HG03025 (cell line): ENCODE data around the gene SPATA31D4.
"Not testable (repeated sequence)": the region's sequence is repeated elsewhere in the genome, so short reads cannot be mapped to it uniquely, and the experiment has no call there.

Source experiments
- ATAC-seq: cut with Tn5 transposase; IDR thresholded peaks from one replicate; pipeline ENCODE4 v1.9.1; 2021; ENCODE audit warnings: mild to moderate bottlenecking, moderate library complexity; ENCODE audit not compliant: unreplicated experiment, low FRiP score

The SPATA31D4 gene

DNA sequence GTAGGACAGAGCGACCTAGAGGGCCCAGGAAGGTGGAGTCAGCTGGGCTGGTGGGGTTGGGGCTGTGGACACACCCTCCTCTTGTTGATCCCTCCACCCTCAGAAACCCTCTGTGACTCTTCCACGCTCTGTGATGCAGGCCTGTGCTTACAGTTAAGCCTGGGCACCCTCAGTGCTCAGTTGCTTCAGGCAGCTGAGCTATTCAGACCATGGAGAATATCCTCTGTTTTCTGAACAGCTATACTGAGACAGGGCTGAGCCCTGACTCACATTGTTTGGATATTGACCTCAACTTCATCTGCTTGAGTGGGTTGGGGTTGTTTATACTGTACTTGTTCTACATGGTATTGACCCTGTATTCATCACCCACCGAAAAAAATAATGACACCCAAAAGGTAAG is at the start of gene SPATA31D4:
TSS of gene SPATA31D4 (plus strand) at position 124 of the 400 bp plus-strand sequence. CDS start at position 210, 86 bp downstream.
- ATAC-seq = not testable (repeated sequence)

DNA sequence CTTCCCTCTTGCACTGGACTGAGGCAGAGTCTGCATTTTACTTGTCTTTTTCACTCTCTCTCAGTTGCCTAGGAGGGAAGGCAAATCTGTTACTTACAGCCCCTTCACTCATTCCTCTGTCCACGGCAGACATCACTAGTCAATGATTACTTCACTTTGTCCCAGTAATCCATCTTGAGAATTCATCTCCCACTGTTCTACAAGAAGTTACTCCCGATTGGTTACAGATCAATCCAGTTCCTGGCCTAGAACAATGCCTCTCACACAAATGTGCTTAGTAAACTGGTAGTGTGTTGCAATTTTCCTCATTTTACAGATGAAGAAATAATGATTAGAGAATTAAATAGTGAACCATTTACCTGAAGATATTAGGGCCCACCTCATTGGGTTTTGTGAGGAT is 49.7 kb upstream of the SPATA31D4 start:
- no peak for ATAC-seq

DNA sequence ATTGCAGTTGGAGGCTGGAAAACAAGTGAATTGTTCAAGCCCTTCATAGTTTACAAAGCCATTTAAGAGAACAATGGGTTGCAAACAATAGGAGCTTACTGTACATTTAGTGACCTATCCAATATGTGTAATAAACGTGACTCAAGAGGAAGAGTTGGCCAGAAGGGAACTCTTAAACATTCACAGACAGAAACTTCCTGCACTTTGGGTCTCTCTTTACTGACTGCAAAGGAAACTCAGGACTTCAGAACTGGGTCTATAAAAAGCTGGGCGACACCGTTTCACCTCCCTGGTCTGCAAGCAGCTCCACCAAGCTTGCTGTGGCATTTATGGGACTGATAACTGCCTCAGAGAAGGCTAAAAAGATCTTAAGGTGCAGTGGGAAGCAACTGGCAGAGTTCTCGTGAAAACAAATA is 48.7 kb upstream of the SPATA31D4 start:
- ATAC-seq = no peak

DNA sequence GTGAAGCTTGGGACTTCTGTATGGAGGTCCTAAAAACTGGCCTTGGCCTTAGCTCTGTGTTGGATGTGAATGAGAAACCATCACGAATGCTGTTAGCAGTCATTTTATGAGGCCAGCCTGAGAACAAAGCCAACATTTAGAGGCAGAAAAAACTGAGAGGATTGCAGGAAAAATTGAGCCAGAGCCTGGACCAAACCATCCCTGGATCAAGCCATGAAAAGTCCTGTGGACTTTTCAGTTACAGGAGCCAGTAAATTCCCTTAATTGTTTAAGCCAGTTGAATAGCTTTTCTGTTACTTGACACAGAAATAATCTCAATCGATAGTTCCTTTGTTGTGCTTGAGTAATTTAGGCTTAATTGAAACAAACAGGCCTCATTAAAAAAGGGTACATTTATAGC is 42.6 kb upstream of the SPATA31D4 start:
- ATAC-seq = no peak

DNA sequence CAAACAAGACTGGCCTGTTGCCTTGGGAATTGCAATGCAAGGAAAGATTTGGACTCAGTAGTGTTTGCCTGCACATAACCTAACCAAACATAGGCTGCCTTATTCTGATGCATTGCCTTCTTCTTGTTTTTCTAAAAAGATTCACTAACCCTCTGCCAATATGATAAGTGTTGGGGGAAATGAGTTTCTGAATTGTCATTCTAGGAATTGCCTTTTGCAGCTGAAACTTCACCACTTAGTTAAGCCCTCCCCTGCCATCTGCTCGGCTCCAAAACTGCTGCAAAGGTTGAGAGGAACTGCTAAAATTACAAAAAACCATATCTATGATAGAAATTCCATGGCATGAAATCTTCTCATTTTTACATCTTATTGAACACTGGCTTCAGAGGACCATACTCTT is 41.6 kb upstream of the SPATA31D4 start:
- no peak for ATAC-seq

DNA sequence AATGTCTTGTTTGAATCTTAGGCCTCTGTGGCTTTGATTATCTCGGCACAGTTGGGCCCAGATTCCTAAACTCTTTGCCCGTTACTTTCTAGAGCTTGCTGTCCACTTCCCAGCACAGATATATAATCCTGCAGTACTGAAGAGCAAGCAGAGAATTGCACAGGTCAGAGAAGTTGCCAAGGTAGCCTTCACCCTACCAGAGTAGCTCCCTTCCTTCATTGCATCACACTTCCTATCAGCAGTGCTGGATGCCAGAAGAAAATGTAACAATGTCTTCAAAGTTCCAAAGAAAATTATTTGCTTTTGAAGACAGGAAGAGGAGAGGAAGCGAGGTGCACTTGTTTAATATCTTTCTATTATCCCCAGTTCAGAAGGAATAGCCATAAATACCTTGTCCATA is 38.1 kb upstream of the SPATA31D4 start:
- no peak for ATAC-seq

DNA sequence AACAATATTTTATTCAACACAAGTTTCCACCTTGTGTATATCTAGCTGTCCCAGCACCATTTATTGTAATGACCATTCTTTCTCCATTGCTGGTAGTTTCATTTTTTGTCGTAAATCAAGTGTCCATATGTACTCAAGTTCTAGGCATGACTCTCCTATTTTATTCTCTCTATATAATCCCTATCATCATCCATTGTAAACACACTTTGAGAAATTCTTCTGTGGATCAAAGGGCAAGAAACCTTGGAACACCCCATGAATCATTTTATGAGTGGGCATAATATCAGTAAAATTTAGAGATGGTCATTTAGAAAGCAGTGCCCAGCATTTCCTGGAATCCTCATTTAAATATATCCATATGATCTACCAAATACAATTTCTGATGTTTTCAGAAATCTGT is 35.8 kb upstream of the SPATA31D4 start:
- no peak for ATAC-seq

DNA sequence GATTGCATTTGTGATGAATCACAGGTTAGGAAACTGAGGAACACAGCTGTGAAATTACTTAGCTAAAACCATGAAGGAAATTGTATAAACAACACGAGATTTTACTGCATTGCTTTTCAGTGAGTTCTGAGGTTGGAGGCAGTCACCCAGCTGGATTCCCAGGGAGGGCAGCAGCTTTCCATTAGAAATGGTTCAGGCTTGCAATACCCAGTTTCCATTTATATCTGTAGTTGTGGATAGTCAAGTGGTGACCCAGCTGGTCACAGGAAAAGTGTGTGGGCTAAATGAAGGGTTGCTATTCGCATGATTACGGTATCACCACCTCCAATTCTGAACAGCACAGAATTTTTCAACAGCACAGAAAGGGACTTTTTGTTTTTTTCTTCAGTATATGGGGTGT is 34.3 kb upstream of the SPATA31D4 start:
- no peak for ATAC-seq

DNA sequence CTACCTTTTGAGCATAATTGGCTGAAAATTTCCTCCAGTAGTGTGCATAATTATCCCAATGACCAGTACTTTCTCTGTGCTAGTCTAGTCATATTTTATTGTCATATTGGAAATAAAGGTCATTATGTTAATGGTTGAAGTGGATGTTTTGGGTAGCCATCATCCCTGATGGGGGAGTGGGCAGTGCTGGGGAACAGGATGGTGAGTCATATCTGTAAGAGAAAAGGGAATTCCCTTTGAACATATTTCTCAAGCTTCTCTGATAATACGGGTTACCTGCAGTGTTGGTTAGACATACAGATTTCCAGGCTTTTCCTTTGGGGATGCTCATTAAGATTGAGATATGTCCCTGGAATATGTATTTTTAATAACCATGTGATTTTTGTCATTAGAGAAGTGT is 33.3 kb upstream of the SPATA31D4 start:
- ATAC-seq = no peak

DNA sequence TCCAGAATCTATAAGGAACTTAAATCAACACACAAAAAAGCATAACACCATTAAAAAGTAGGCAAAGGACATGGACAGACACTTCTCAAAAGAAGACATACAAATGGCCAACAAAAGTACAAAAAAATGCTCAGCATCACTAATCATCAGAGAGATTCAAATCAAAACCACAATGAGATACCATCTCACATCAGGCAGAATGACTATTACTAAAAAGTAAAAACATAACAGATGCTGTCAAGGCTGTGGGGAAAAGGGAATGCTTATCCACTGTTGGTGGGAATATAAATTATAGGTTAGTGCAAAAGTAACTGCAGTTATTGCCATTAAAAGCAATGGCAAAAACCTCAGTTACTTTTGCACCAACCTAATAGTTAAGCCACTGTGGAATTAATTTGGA is 32.2 kb upstream of the SPATA31D4 start:
- no peak for ATAC-seq

DNA sequence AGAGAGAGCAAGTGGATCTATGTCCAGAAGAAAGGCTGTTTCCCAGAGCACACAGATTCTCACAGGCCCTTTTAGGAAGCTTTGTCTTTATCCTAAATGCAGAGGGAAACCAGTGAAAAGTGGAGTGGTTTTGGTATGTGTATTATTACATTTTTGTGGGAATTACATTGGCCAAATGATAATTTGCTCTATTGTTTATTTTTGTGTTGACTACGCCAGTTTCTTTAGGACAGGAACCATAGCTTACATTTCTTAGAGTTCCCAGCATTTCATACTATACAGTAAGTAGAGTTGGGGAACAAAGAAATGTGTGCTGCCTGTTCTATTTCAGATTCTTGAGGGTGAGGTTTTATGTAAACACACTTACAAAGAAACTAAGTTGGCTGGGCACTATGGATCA is 29.4 kb upstream of the SPATA31D4 start:
- no peak for ATAC-seq

DNA sequence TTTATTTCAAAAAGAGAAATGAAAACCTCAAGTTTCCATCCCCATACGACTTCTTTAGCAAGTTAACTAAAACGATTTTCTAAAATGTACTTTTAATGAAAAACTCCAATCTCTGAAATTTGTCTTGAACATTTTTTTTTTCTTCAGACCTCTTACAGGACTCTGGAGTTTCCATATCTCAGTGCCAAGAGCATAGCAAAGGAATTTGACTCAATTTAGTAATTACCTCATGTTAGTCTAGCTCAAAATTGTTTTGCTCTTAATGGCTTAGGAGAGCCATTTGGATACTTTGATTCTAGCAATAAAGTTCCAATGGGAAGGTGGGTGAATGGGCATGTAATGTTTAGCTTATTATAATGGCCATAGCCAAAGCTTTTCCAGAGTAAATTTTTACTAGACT is 26.0 kb upstream of the SPATA31D4 start:
- no peak for ATAC-seq

DNA sequence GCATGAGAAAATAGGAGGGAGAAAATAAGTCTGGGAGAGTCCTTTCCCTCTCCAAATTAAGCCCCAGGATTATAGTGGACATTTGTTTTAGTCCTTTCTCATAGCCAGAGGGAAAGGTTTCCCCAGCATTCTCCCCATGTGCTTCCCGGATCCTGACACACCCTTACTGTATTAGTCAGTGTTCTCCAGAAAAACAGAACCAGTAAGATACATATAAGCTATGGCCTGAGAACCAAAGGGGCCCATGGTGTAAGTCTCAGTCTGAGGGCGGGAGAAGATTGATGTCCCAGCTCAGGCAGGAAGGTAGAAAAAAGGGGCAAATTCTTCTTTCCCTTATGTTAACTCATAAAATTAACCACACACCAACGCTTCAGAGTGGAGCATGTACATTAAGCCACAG is 25.6 kb upstream of the SPATA31D4 start:
- no peak for ATAC-seq

DNA sequence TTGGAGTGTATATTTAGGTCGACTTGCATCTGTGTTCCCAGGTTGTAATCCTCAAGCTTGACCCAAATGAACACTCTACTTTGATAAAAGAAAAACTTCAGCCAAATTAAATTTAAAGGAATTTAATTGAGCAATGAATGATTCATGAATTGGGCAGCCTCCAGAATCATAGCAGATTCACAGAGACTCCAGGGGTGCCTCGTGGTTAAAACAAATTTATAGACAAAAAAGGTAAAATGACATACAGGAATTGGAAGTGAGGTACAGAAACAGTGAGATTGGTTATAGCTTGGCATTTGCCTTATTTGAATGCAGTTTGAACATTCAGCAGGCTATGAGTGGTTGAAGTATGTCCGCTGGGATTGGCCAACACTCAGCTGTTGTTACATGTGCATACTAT is 21.6 kb upstream of the SPATA31D4 start:
- ATAC-seq = no peak

DNA sequence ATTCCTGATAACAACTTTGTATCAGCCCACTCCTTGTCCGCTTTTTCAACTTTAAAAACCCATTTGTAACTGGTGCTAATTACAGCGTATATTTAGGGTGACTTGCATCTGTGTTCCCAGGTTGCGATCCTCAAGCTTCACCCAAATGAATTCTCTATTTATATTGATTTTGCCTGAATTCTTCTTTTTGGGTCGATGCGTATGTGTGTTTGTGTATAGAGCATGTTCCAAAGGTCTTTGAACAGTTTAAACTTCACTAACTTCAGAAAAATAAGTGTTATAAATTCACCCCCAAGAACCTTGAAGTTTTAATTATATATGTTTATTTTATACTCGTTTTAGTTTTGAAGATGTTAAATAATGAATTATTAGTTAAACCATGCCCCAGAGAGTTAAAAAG is 16.1 kb upstream of the SPATA31D4 start:
- ATAC-seq = no peak

DNA sequence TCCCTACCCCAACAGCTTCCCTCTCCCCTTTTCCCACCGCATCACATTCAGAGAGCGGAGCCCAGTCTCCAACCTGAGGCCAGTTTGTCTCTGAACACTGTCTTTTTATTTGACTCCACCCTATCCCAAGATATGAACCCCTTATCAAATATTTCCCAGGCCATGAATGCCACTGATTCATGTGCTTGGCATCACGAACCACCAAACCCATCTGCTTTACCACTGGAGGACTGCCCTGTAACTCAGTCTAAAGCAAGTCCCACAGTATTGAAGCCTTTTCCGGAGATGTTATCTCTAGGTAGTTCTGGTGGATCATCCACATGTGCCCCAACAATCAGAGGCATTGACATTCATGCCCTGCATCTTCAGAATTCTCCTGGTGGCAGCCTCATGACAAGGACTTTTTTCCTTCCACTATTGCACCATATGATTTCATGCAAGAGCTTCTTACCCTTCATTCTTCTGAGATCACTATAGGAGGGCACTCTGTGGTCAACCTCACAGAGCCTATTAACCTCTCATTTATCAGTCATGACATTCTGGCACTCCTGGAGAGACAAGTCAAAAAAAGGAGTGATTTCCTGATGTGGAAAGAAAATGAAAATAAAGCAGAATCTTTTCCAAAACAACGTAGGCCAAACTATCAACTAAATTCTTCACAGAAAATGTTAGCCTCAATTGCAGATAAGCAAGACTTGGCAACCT is 12.3 kb upstream of the SPATA31D4 start:
- ATAC-seq = no peak

DNA sequence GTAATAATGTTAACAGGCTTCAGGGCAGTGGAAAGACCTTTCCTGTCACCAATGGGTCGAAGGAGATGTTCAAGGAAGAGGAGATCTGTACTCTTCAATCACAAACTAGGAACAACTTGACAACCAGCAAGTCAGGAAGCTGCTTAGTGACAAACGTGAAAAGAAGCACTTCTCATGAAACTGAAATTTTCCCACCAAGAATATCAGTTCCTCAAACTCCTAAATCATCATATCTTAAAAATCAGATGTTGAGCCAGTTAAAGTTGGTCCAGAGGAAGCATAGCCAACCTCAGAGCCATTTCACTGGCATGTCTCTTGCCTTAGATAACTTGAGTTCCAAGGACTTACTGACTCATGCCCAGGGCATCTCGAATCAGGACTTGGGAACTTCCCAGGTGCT is 9.7 kb upstream of the SPATA31D4 start:
- ATAC-seq = not testable (repeated sequence)

DNA sequence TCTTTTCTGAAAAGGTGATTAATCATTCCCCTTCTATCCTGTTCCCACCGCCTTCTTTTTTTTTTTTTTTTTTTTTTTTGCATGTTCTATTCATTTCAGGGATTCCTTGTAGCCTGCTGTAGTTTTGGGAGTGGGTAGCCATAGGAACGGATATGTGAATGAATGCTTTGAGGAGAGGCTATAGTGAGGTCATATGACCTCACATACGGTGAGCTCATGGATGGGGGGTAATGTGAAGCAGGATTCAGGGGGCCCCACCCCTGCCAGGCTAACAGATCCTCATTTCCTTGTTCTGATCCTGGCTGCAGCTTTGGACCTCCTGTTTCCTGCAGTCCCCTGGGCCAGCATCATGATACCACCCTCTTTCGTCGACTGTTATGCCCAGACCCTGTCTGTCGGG is 1.9 kb downstream of the SPATA31D4 start:
- ATAC-seq = not testable (repeated sequence)

DNA sequence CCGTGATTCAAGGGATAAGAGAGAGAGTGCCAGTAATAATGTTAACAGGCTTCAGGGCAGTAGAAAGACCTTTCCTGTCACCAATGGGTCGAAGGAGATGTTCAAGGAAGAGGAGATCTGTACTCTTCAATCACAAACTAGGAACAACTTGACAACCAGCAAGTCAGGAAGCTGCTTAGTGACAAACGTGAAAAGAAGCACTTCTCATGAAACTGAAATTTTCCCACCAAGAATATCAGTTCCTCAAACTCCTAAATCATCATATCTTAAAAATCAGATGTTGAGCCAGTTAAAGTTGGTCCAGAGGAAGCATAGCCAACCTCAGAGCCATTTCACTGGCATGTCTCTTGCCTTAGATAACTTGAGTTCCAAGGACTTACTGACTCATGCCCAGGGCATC is 5.3 kb downstream of the SPATA31D4 start:
- not testable (repeated sequence) for ATAC-seq

DNA sequence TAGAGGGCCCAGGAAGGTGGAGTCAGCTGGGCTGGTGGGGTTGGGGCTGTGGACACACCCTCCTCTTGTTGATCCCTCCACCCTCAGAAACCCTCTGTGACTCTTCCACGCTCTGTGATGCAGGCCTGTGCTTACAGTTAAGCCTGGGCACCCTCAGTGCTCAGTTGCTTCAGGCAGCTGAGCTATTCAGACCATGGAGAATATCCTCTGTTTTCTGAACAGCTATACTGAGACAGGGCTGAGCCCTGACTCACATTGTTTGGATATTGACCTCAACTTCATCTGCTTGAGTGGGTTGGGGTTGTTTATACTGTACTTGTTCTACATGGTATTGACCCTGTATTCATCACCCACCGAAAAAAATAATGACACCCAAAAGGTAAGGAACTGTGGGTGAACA is 15.2 kb downstream of the SPATA31D4 start, which contains the start of gene SPATA31D3:
TSS of gene SPATA31D3 (plus strand) at position 108 of the 400 bp plus-strand sequence. CDS start at position 194, 86 bp downstream.
- not testable (repeated sequence) for ATAC-seq

DNA sequence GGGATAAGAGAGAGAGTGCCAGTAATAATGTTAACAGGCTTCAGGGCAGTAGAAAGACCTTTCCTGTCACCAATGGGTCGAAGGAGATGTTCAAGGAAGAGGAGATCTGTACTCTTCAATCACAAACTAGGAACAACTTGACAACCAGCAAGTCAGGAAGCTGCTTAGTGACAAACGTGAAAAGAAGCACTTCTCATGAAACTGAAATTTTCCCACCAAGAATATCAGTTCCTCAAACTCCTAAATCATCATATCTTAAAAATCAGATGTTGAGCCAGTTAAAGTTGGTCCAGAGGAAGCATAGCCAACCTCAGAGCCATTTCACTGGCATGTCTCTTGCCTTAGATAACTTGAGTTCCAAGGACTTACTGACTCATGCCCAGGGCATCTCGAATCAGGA is 20.4 kb downstream of the SPATA31D4 start:
- ATAC-seq = not testable (repeated sequence)

DNA sequence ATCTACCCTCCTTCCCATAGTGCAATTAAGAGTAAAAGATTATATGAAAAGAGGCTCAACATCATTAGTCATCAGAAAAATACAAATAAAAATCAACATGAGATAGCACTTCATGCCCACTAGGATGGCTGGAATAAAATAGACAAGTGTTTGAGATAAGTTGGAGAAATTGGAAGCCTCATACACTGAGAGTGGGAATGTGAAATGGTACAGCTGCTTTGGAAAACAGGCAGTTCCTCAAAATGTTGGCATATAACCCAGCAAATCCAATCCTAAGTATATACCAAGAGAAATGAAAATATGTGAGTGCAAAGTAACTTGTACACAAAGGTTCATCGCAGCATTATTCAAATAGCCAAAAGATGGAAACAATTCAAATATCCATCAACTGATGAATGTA is 24.9 kb downstream of the SPATA31D4 start:
- no peak for ATAC-seq

DNA sequence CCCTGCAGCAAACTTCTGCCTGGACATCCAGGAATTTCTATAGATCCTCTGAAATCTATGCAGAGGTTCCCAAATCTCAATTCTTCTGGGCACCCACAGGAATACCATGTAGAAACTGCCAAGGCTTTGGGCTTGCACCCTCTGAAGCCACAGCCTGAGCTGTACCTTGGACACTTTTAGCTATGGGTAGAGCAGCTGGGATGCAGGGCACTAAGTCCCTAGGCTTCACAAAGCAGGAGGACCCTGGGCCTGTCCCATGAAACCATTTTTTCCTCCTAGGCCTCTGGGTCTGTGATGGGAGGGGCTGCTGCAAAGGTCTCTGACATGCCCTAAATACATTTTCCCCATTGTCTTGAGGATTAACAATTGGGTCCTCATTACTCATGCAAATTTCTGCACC is 27.4 kb downstream of the SPATA31D4 start:
- no peak for ATAC-seq
